ENCODE data around the gene POPDC3.

POPDC3 gene

DNA sequence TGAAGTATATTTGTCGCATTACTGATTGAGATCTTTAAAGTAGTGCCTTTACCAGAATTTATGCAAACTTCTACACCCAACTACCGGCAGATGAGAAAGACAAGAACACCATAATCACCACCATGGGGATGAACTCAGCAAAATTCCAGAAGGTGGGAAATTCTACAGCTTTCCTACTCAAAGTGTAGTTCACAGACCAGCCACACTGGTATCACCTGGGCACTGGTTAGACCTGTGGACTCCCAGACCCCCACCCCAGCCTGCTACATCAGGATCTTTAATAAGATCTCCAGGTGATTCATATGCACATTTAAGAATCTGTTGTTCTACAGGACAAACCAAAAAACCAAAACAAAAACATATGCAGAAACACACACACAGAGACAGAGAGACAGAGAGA lies 67.9 kb downstream of the POPDC3 start:
- no peak overlapping the region for H3K27ac ChIP-seq (ENCODE audit: low read length)
- H3K4me1 ChIP-seq (ENCODE audit: control insufficient read depth in 1 of 2, insufficient read depth in 2 of 2, low read length in 2 of 2), result no peaks in the 10 kb centered on the region
- no peaks in the 10 kb centered on the region for H3K27me3 ChIP-seq (ENCODE audit: low read depth, low read length)
- peaks cover 0 to 18% of the 10 kb centered on the region in 2 donors for H3K36me3 ChIP-seq (ENCODE audit: control insufficient read depth in 1 of 2, insufficient read depth in 2 of 2, low read length in 2 of 2)
- H3K9me3 ChIP-seq (ENCODE audit: control insufficient read depth in 1 of 2, low read length in 2 of 2), result no peaks in the 10 kb centered on the region
- no peak overlapping the region for H3K4me3 ChIP-seq (ENCODE audit: low read depth in 1 of 2, low read length in 2 of 2)

DNA sequence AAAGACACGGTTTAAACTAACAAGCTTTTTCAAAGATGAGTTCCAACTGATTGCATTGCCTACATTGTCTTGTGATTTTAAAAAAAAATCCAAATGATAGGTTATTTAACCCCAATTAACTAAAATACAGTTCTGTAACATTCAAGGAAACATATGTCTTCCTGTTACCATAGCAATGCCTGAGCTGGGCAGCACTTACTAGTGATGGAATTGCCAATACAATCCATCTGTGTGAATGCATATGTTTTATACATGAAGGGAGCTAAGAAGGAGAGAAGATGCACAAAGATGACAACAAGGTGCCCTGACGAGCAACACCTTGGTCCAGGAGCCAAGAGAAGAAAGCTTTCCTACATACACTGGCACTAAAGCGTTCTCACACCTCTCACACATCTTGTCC lies 68.7 kb downstream of the POPDC3 start:
- H3K4me1 ChIP-seq (ENCODE audit: control insufficient read depth in 1 of 2, insufficient read depth in 2 of 2, low read length in 2 of 2), result no peaks in the 10 kb centered on the region
- no peak overlapping the region for H3K27ac ChIP-seq (ENCODE audit: low read length)
- no peaks in the 10 kb centered on the region for H3K9me3 ChIP-seq (ENCODE audit: control insufficient read depth in 1 of 2, low read length in 2 of 2)
- peaks cover 0 to 18% of the 10 kb centered on the region in 2 donors for H3K36me3 ChIP-seq (ENCODE audit: control insufficient read depth in 1 of 2, insufficient read depth in 2 of 2, low read length in 2 of 2)
- no peaks in the 10 kb centered on the region for H3K27me3 ChIP-seq (ENCODE audit: low read depth, low read length)
- H3K4me3 ChIP-seq (ENCODE audit: low read depth in 1 of 2, low read length in 2 of 2), result no peak overlapping the region

- Histone ChIP-seq H3K9me3 (ENCODE audit: control insufficient read depth in 1 of 2, low read length in 2 of 2) (no peaks in the 10 kb centered on the region), H3K4me1 (ENCODE audit: control insufficient read depth in 1 of 2, insufficient read depth in 2 of 2, low read length in 2 of 2) (no peaks in the 10 kb centered on the region), H3K27me3 (ENCODE audit: low read depth, low read length) (no peaks in the 10 kb centered on the region), H3K4me3 (ENCODE audit: low read depth in 1 of 2, low read length in 2 of 2) (no peak overlapping the region), H3K27ac (ENCODE audit: low read length) (no peak overlapping the region), H3K36me3 (ENCODE audit: control insufficient read depth in 1 of 2, insufficient read depth in 2 of 2, low read length in 2 of 2) (peaks cover 0 to 13% of the 10 kb centered on the region in 2 donors)
Measured at GRCh38 chr6:105109955-105110895, 69.6 kb downstream of the POPDC3 start.

DNA sequence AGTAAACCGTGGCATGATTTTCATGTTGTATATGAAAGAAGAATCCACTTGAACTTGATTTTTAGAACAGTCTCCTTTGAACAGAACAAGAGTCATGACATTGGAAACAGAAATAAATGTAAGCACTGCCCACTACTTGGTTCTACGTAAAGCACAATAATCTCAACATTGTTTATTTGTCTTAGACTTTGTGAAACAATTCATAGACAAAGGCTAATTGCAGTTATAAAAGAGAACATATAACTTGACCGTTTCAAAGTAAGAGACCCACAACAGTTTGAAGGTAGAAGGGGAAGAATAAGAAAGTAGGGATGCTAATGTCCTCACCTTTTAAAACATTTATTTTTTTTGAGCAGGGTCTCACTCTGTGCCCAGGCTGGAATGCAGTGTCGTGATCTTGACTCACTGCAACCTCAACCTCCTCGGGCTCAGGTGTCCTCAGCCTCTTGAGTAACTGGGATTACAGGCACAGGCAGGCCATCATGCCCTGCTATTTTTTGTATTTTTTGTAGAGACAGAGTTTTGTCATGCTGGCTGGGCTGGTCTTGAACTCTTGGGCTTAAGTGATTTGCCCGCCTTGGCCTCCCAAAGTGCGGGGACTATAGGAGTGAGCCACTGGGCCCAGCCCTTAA lies 71.1 kb downstream of the POPDC3 start:
- Histone ChIP-seq H3K4me3 (ENCODE audit: low read depth in 1 of 2, low read length in 2 of 2) (no peak overlapping the region), H3K4me1 (ENCODE audit: control insufficient read depth in 1 of 2, insufficient read depth in 2 of 2, low read length in 2 of 2) (no peaks in the 10 kb centered on the region), H3K27me3 (ENCODE audit: low read depth, low read length) (no peaks in the 10 kb centered on the region), H3K27ac (ENCODE audit: low read length) (no peak overlapping the region), H3K9me3 (ENCODE audit: control insufficient read depth in 1 of 2, low read length in 2 of 2) (no peaks in the 10 kb centered on the region), H3K36me3 (ENCODE audit: control insufficient read depth in 1 of 2, insufficient read depth in 2 of 2, low read length in 2 of 2) (peaks cover 0 to 11% of the 10 kb centered on the region in 2 donors)

All from muscle layer of duodenum (tissue), 2 donors.